Measurements from ENCODE around the gene ZDHHC14. TPM values are rescaled to one million over a fixed set of nuclear protein-coding genes. Genes with fewer than 3 reads are reported as not detected.
"Not testable (repeated sequence)": the region's sequence is repeated elsewhere in the genome, so short reads cannot be mapped to it uniquely, and the experiment has no call there.

The ZDHHC14 gene
- total RNA-seq, 2 experiments from 2014 or later = 1.3 to 1.6 TPM

DNA sequence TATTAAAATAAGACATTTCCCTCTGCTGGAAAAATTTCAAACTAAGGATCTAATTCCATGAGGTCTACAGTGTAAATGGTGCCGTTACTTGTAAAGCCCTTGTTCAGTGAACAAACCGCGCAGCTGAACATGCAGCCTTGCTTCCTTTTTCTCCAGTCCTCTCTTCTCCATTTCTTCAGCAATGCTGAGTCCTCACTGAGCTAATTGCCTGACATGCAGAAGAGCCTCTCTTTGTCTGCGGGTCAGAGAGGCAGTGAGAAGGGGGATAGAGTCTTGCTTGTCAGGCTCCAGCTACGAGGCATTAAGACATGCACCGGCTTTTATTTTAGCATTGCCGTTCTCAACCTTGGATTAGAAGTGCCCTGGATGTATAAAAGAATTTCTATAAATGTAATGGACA is 25.7 kb downstream of the ZDHHC14 start:
- Mint-ChIP-seq H3K27ac (no peak overlapping the region), H3K4me3 (no peak overlapping the region), H3K36me3 (ENCODE audit: low read depth) (no peaks in the 10 kb centered on the region), H3K27me3 (no peaks in the 10 kb centered on the region), H3K4me1 (ENCODE audit: low read depth) (no peaks in the 10 kb centered on the region), H3K9me3 (no peaks in the 10 kb centered on the region)
- Histone ChIP-seq H3K36me3 (ENCODE audit: insufficient read depth, low read length) (no peaks in the 10 kb centered on the region), H3K9me3 (ENCODE audit: control insufficient read depth in 1 of 2, insufficient read depth in 1 of 2, low read length in 2 of 2) (no peaks in the 10 kb centered on the region), H3K27ac (ENCODE audit: low read depth in 1 of 2, low read length in 2 of 2) (no peak overlapping the region), H3K27me3 (ENCODE audit: control insufficient read depth in 1 of 2, insufficient read depth in 2 of 2, low read length in 2 of 2) (no peaks in the 10 kb centered on the region), H3K4me1 (ENCODE audit: insufficient read depth, low read length) (no peaks in the 10 kb centered on the region), H3K4me3 (ENCODE audit: low read length) (no peak overlapping the region)
- ATAC-seq (ENCODE audit: poor library complexity) (no peak), DNase-seq (no peak)
- ChIA-PET POLR2A (no interaction called here), CTCF (no interaction called here)
- TF ChIP-seq, protein P1, sequence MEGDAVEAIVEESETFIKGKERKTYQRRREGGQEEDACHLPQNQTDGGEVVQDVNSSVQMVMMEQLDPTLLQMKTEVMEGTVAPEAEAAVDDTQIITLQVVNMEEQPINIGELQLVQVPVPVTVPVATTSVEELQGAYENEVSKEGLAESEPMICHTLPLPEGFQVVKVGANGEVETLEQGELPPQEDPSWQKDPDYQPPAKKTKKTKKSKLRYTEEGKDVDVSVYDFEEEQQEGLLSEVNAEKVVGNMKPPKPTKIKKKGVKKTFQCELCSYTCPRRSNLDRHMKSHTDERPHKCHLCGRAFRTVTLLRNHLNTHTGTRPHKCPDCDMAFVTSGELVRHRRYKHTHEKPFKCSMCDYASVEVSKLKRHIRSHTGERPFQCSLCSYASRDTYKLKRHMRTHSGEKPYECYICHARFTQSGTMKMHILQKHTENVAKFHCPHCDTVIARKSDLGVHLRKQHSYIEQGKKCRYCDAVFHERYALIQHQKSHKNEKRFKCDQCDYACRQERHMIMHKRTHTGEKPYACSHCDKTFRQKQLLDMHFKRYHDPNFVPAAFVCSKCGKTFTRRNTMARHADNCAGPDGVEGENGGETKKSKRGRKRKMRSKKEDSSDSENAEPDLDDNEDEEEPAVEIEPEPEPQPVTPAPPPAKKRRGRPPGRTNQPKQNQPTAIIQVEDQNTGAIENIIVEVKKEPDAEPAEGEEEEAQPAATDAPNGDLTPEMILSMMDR (IDR thresholded peaks at IDR 0.05) = no peak
- intact Hi-C loops (cut with DNase I, micrococcal nuclease) = no loop called here

DNA sequence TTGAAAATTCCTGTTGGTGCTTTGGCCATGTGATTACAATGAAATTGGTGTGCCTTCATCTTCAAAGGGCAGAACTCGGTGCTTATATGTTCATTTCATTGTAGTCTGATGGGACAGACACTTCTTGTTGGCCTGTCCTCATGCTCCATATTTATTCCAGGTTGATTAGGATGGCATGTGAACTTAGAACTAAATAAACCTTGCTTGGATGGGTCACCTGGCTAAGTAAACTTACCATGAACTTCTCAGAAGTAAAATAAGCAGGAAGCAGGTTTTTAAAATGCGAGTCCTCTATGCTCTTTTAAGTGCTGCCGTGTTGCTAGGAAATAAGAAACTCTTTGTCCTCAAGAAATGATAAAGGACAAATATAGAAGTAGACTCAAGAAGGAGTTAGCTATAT is 26.7 kb downstream of the ZDHHC14 start:
- CTCF ChIA-PET = interaction anchor here (0.6 kb wide), 1 partner anchor 129 kb away, joined by 3 read pairs; no protein-coding TSS in a partner anchor
- POLR2A ChIA-PET = no interaction called here
- Histone ChIP-seq H3K4me3 (ENCODE audit: low read length) (no peak overlapping the region), H3K27ac (ENCODE audit: low read depth in 1 of 2, low read length in 2 of 2) (no peak overlapping the region), H3K27me3 (ENCODE audit: control insufficient read depth in 1 of 2, insufficient read depth in 2 of 2, low read length in 2 of 2) (no peaks in the 10 kb centered on the region), H3K36me3 (ENCODE audit: insufficient read depth, low read length) (no peaks in the 10 kb centered on the region), H3K4me1 (ENCODE audit: insufficient read depth, low read length) (no peaks in the 10 kb centered on the region), H3K9me3 (ENCODE audit: control insufficient read depth in 1 of 2, insufficient read depth in 1 of 2, low read length in 2 of 2) (no peaks in the 10 kb centered on the region)
- TF ChIP-seq, protein P1 (IDR thresholded peaks at IDR 0.05) = no peak
- Mint-ChIP-seq H3K4me3 (no peak overlapping the region), H3K4me1 (ENCODE audit: low read depth) (no peaks in the 10 kb centered on the region), H3K27me3 (no peaks in the 10 kb centered on the region), H3K36me3 (ENCODE audit: low read depth) (no peaks in the 10 kb centered on the region), H3K9me3 (no peaks in the 10 kb centered on the region), H3K27ac (no peak overlapping the region)
- ATAC-seq (ENCODE audit: poor library complexity) = no peak
- DNase-seq = no peak
- intact Hi-C loops (cut with DNase I, micrococcal nuclease) = no loop called here

DNA sequence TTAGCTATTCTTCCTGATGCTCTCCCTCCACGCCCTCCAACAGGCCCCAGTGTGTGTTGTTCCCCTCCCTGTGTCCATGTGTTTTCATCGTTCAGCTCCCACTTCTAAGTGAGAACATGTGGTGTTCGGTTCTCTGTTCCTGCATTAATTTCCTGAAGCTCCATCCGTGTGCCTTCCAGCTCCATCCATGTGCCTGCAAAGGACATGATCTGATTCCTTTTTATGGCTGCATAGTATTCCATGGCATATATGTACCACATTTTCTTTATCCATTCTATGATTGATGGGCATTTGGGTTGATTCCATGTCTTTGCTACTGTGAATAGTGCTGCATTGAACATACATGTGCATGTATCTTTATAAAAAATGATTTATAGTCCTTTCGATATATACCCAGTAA is 27.4 kb downstream of the ZDHHC14 start:
- H3K9me3 ChIP-seq (ENCODE audit: control insufficient read depth in 1 of 2, insufficient read depth in 1 of 2, low read length in 2 of 2); H3K4me3 Mint-ChIP-seq; ATAC-seq (ENCODE audit: poor library complexity); H3K27me3 ChIP-seq (ENCODE audit: control insufficient read depth in 1 of 2, insufficient read depth in 2 of 2, low read length in 2 of 2); intact Hi-C loops (cut with DNase I, micrococcal nuclease); H3K36me3 Mint-ChIP-seq (ENCODE audit: low read depth); H3K27ac Mint-ChIP-seq; H3K4me1 Mint-ChIP-seq (ENCODE audit: low read depth); H3K9me3 Mint-ChIP-seq; H3K27me3 Mint-ChIP-seq; DNase-seq; H3K4me1 ChIP-seq (ENCODE audit: insufficient read depth, low read length); H3K36me3 ChIP-seq (ENCODE audit: insufficient read depth, low read length); H3K27ac ChIP-seq (ENCODE audit: low read depth in 1 of 2, low read length in 2 of 2); H3K4me3 ChIP-seq (ENCODE audit: low read length); POLR2A ChIA-PET: not testable (repeated sequence)
- CTCF ChIA-PET = interaction anchor here (0.6 kb wide), 1 partner anchor 128 kb away, joined by 3 read pairs; no protein-coding TSS in a partner anchor

DNA sequence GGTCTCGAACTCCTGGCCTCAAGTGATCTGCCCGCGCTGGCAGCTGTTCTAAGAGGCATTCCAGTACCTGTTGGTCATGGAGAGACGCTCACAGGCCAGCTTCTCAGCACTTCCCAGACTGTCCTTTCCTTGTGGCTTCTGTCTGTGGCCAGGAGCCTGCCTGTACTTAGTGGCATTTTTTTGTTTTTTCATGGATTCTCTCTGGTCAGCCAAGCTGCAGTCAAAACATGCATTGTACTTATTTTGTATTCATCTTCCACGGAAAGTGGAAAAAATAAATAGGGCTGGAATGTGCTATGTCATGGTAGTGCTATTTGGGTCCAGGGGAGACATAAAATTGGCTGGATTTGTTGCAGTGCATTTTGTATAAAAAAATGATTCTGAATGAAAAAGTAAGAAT is 29.1 kb downstream of the ZDHHC14 start:
- H3K27me3 ChIP-seq (ENCODE audit: control insufficient read depth in 1 of 2, insufficient read depth in 2 of 2, low read length in 2 of 2) = no peaks in the 10 kb centered on the region
- Mint-ChIP-seq H3K27ac (no peak overlapping the region), H3K4me1 (ENCODE audit: low read depth) (no peaks in the 10 kb centered on the region), H3K36me3 (ENCODE audit: low read depth) (no peaks in the 10 kb centered on the region), H3K9me3 (no peaks in the 10 kb centered on the region), H3K4me3 (no peak overlapping the region), H3K27me3 (no peaks in the 10 kb centered on the region)
- H3K9me3 ChIP-seq (ENCODE audit: control insufficient read depth in 1 of 2, insufficient read depth in 1 of 2, low read length in 2 of 2) = no peaks in the 10 kb centered on the region
- DNase-seq = no peak
- CTCF ChIA-PET = no interaction called here
- H3K27ac ChIP-seq (ENCODE audit: low read depth in 1 of 2, low read length in 2 of 2) = no peak overlapping the region
- no peaks in the 10 kb centered on the region for H3K4me1 ChIP-seq (ENCODE audit: insufficient read depth, low read length)
- no peak overlapping the region for H3K4me3 ChIP-seq (ENCODE audit: low read length)
- intact Hi-C loops (cut with DNase I, micrococcal nuclease) = no loop called here
- POLR2A ChIA-PET = interaction anchor here (0.6 kb wide), 1 partner anchor 1996 kb away, joined by 3 read pairs; no protein-coding TSS in a partner anchor
- no peak for ATAC-seq (ENCODE audit: poor library complexity)
- TF ChIP-seq, protein P1 (IDR thresholded peaks at IDR 0.05) = no peak
- H3K36me3 ChIP-seq (ENCODE audit: insufficient read depth, low read length) = no peaks in the 10 kb centered on the region
